Measurements from ENCODE around the gene TMEM47. TPM values are rescaled to one million over a fixed set of nuclear protein-coding genes. Genes with fewer than 3 reads are reported as not detected.

The TMEM47 gene
- total RNA-seq, result under 1 TPM in 1 of 3 donors, not detected in 2; 0.08 TPM

- ATAC-seq, result no peak
- no peak within 1 kb of the TSS for H3K4me3 Mint-ChIP-seq
- DNase-seq, result no peak
- no peaks in the 10 kb centered on the region for H3K36me3 Mint-ChIP-seq (ENCODE audit: insufficient read depth)
- H3K4me1 Mint-ChIP-seq (ENCODE audit: low read depth), result no peaks in the 10 kb centered on the region
- H3K27me3 Mint-ChIP-seq (ENCODE audit: low read depth), result peaks cover 23% of the 10 kb centered on the region
- no peaks in the 10 kb centered on the region for H3K9me3 Mint-ChIP-seq
Measured at GRCh38 chrX:34656842-34657725, at the start of gene TMEM47. Gene TMEM47, minus strand, starts transcription at chrX:34657285. Its CDS starts 256 bp downstream, at chrX:34657029.

GRCh38 chrX:34687095-34687494 is 30.0 kb upstream of the TMEM47 start:
- Mint-ChIP-seq H3K27me3 (ENCODE audit: low read depth) (no peaks in the 10 kb centered on the region), H3K9me3 (peaks cover 24% of the 10 kb centered on the region), H3K36me3 (ENCODE audit: insufficient read depth) (no peaks in the 10 kb centered on the region), H3K4me1 (ENCODE audit: low read depth) (no peaks in the 10 kb centered on the region), H3K4me3 (no peak overlapping the region)
- DNase-seq (no peak), ATAC-seq (no peak)

- DNase-seq (no peak), ATAC-seq (no peak)
- no peaks in the 10 kb centered on the region for H3K36me3 Mint-ChIP-seq (ENCODE audit: insufficient read depth)
- H3K9me3 Mint-ChIP-seq, result no peaks in the 10 kb centered on the region
- peaks cover 21% of the 10 kb centered on the region for H3K27me3 Mint-ChIP-seq (ENCODE audit: low read depth)
- no peak overlapping the region for H3K4me3 Mint-ChIP-seq
- no peaks in the 10 kb centered on the region for H3K4me1 Mint-ChIP-seq (ENCODE audit: low read depth)
Measured at GRCh38 chrX:34659575-34659974, 2.5 kb upstream of the TMEM47 start.

GRCh38 chrX:34658326-34658725 is 1.2 kb upstream of the TMEM47 start:
- DNase-seq (no peak), ATAC-seq (no peak)
- Mint-ChIP-seq H3K27me3 (ENCODE audit: low read depth) (peaks cover 23% of the 10 kb centered on the region), H3K4me1 (ENCODE audit: low read depth) (no peaks in the 10 kb centered on the region), H3K36me3 (ENCODE audit: insufficient read depth) (no peaks in the 10 kb centered on the region), H3K4me3 (no peak overlapping the region), H3K9me3 (no peaks in the 10 kb centered on the region)

GRCh38 chrX:34657726-34658070 is 613 bp upstream of the TMEM47 start:
- Mint-ChIP-seq H3K36me3 (ENCODE audit: insufficient read depth) (no peaks in the 10 kb centered on the region), H3K27me3 (ENCODE audit: low read depth) (peaks cover 23% of the 10 kb centered on the region), H3K4me3 (no peak overlapping the region), H3K4me1 (ENCODE audit: low read depth) (no peaks in the 10 kb centered on the region), H3K9me3 (no peaks in the 10 kb centered on the region)
- no peak for DNase-seq
- ATAC-seq, result no peak

GRCh38 chrX:34656467-34656841 is 631 bp downstream of the TMEM47 start:
- H3K4me3 Mint-ChIP-seq, result no peak overlapping the region
- H3K36me3 Mint-ChIP-seq (ENCODE audit: insufficient read depth), result no peaks in the 10 kb centered on the region
- no peak for DNase-seq
- no peaks in the 10 kb centered on the region for H3K4me1 Mint-ChIP-seq (ENCODE audit: low read depth)
- peaks cover 23% of the 10 kb centered on the region for H3K27me3 Mint-ChIP-seq (ENCODE audit: low read depth)
- ATAC-seq, result no peak
- H3K9me3 Mint-ChIP-seq, result no peaks in the 10 kb centered on the region

- Mint-ChIP-seq H3K27me3 (ENCODE audit: low read depth) (peaks cover 23% of the 10 kb centered on the region), H3K36me3 (ENCODE audit: insufficient read depth) (no peaks in the 10 kb centered on the region), H3K4me1 (ENCODE audit: low read depth) (no peaks in the 10 kb centered on the region), H3K9me3 (no peaks in the 10 kb centered on the region), H3K4me3 (no peak overlapping the region)
- ATAC-seq (no peak), DNase-seq (no peak)
Measured at GRCh38 chrX:34655501-34656455, 1.3 kb downstream of the TMEM47 start.

- Mint-ChIP-seq H3K36me3 (ENCODE audit: insufficient read depth) (no peaks in the 10 kb centered on the region), H3K4me1 (ENCODE audit: low read depth) (no peaks in the 10 kb centered on the region), H3K27me3 (ENCODE audit: low read depth) (peaks cover 23% of the 10 kb centered on the region), H3K4me3 (no peak overlapping the region), H3K9me3 (no peaks in the 10 kb centered on the region)
- ATAC-seq (no peak), DNase-seq (no peak)
Measured at GRCh38 chrX:34654696-34655490, 2.2 kb downstream of the TMEM47 start.

- Mint-ChIP-seq H3K9me3 (no peaks in the 10 kb centered on the region), H3K36me3 (ENCODE audit: insufficient read depth) (no peaks in the 10 kb centered on the region), H3K27me3 (ENCODE audit: low read depth) (peaks cover 23% of the 10 kb centered on the region), H3K4me3 (no peak overlapping the region), H3K4me1 (ENCODE audit: low read depth) (no peaks in the 10 kb centered on the region)
- no peak for DNase-seq
- ATAC-seq, result no peak
Measured at GRCh38 chrX:34653811-34654210, 3.3 kb downstream of the TMEM47 start.

- DNase-seq, result no peak
- Mint-ChIP-seq H3K4me3 (no peak overlapping the region), H3K27me3 (ENCODE audit: low read depth) (no peaks in the 10 kb centered on the region), H3K36me3 (ENCODE audit: insufficient read depth) (no peaks in the 10 kb centered on the region), H3K4me1 (ENCODE audit: low read depth) (no peaks in the 10 kb centered on the region), H3K9me3 (no peaks in the 10 kb centered on the region)
- no peak for ATAC-seq
Measured at GRCh38 chrX:34642849-34643248, 14.2 kb downstream of the TMEM47 start.

GRCh38 chrX:34638116-34638515 is 19.0 kb downstream of the TMEM47 start:
- Mint-ChIP-seq H3K4me3 (no peak overlapping the region), H3K27me3 (ENCODE audit: low read depth) (no peaks in the 10 kb centered on the region), H3K9me3 (peaks cover 2% of the 10 kb centered on the region), H3K4me1 (ENCODE audit: low read depth) (no peaks in the 10 kb centered on the region), H3K36me3 (ENCODE audit: insufficient read depth) (no peaks in the 10 kb centered on the region)
- ATAC-seq (no peak), DNase-seq (no peak)

- Mint-ChIP-seq H3K36me3 (ENCODE audit: insufficient read depth) (no peaks in the 10 kb centered on the region), H3K27me3 (ENCODE audit: low read depth) (no peaks in the 10 kb centered on the region), H3K4me1 (ENCODE audit: low read depth) (no peaks in the 10 kb centered on the region), H3K9me3 (peaks cover 4% of the 10 kb centered on the region), H3K4me3 (no peak overlapping the region)
- DNase-seq (no peak), ATAC-seq (no peak)
Measured at GRCh38 chrX:34634349-34634748, 22.7 kb downstream of the TMEM47 start.

- H3K4me3 Mint-ChIP-seq, result no peak overlapping the region
- ATAC-seq (no peak), DNase-seq (no peak)
- no peaks in the 10 kb centered on the region for H3K4me1 Mint-ChIP-seq (ENCODE audit: low read depth)
- H3K27me3 Mint-ChIP-seq (ENCODE audit: low read depth), result no peaks in the 10 kb centered on the region
- no peaks in the 10 kb centered on the region for H3K36me3 Mint-ChIP-seq (ENCODE audit: insufficient read depth)
- peaks cover 4% of the 10 kb centered on the region for H3K9me3 Mint-ChIP-seq
Measured at GRCh38 chrX:34632384-34632783, 24.7 kb downstream of the TMEM47 start.
